ENCODE results near the gene CDC14A.
"Not testable (repeated sequence)": the region's sequence is repeated elsewhere in the genome, so short reads cannot be mapped to it uniquely, and the experiment has no call there.

CDC14A gene

GRCh38 chr1:100363831-100364230 is 11.5 kb downstream of the CDC14A start:
- no peak for DNase-seq (ENCODE audit: low read depth)

GRCh38 chr1:100364697-100365096 is 12.4 kb downstream of the CDC14A start:
- DNase-seq (ENCODE audit: low read depth) = no peak

GRCh38 chr1:100366209-100366525 is 13.9 kb downstream of the CDC14A start:
- DNase-seq (ENCODE audit: low read depth) = no peak

- not testable (repeated sequence) for DNase-seq (ENCODE audit: low read depth)
Measured at GRCh38 chr1:100369339-100369738, 17.0 kb downstream of the CDC14A start.

GRCh38 chr1:100373953-100374352 is 21.6 kb downstream of the CDC14A start:
- DNase-seq (ENCODE audit: low read depth) = not testable (repeated sequence)

- DNase-seq (ENCODE audit: low read depth) = not testable (repeated sequence)
Measured at GRCh38 chr1:100376890-100377289, 24.6 kb downstream of the CDC14A start.

- no peak for DNase-seq (ENCODE audit: low read depth)
Measured at GRCh38 chr1:100377590-100378361, 25.5 kb downstream of the CDC14A start.

GRCh38 chr1:100378956-100379355 is 26.6 kb downstream of the CDC14A start:
- no peak for DNase-seq (ENCODE audit: low read depth)

- DNase-seq (ENCODE audit: low read depth) = no peak
Measured at GRCh38 chr1:100380635-100381034, 28.3 kb downstream of the CDC14A start.

GRCh38 chr1:100382657-100383056 is 30.4 kb downstream of the CDC14A start:
- DNase-seq (ENCODE audit: low read depth) = no peak

- no peak for DNase-seq (ENCODE audit: low read depth)
Measured at GRCh38 chr1:100383743-100384405, 31.6 kb downstream of the CDC14A start.

- no peak for DNase-seq (ENCODE audit: low read depth)
Measured at GRCh38 chr1:100387209-100387608, 34.9 kb downstream of the CDC14A start.

- DNase-seq (ENCODE audit: low read depth) = no peak
Measured at GRCh38 chr1:100387657-100388350, 35.5 kb downstream of the CDC14A start.

GRCh38 chr1:100390531-100390930 is 38.2 kb downstream of the CDC14A start:
- no peak for DNase-seq (ENCODE audit: low read depth)

- peak; percentile 25 for DNase-seq (ENCODE audit: low read depth)
Measured at GRCh38 chr1:100391675-100392074, 39.4 kb downstream of the CDC14A start.

- DNase-seq (ENCODE audit: low read depth) = no peak
Measured at GRCh38 chr1:100392756-100393155, 40.5 kb downstream of the CDC14A start.

- DNase-seq (ENCODE audit: low read depth) = no peak
Measured at GRCh38 chr1:100394285-100394684, 42.0 kb downstream of the CDC14A start.

GRCh38 chr1:100395913-100396312 is 43.6 kb downstream of the CDC14A start:
- DNase-seq (ENCODE audit: low read depth) = no peak

GRCh38 chr1:100396651-100397050 is 44.3 kb downstream of the CDC14A start:
- no peak for DNase-seq (ENCODE audit: low read depth)

- no peak for DNase-seq (ENCODE audit: low read depth)
Measured at GRCh38 chr1:100397681-100398080, 45.4 kb downstream of the CDC14A start.

GRCh38 chr1:100398648-100399047 is 46.3 kb downstream of the CDC14A start:
- no peak for DNase-seq (ENCODE audit: low read depth)

GRCh38 chr1:100400404-100400803 is 48.1 kb downstream of the CDC14A start:
- peak; percentile 40 for DNase-seq (ENCODE audit: low read depth)

GRCh38 chr1:100404821-100405220 is 52.5 kb downstream of the CDC14A start:
- DNase-seq (ENCODE audit: low read depth) = no peak

Data from activated gamma-delta T cell treated with anti-CD3 and anti-CD28 coated beads, Interleukin-2, amount 50 U/mL, for 16 hours (primary cell).